Activated CD4-positive, alpha-beta memory T cell treated with anti-CD3 and anti-CD28 coated beads, Interleukin-2, amount 10 ng/mL, durations not matched to agents 7 days and 5 days (primary cell): ENCODE measurements around the gene MLH3. TPM values are rescaled to one million over a fixed set of nuclear protein-coding genes. Genes with fewer than 3 reads are reported as not detected.
A peak's percentile ranks its signal among the peaks of the same experiment; 100 is the strongest.
"Not testable (repeated sequence)": the region's sequence is repeated elsewhere in the genome, so short reads cannot be mapped to it uniquely, and the experiment has no call there.

Experiments
- CTCF ChIA-PET: fragments of 350-600 bp; sonication (Branson Sonifier 250); formaldehyde crosslinking; loops from one replicate; lab custom pipeline; 2021; ENCODE audit warnings: antibody characterized with exemption, inconsistent platforms; lab: Charles Lee
- POLR2A ChIA-PET: fragments of 350-600 bp; sonication (Branson Sonifier 250); formaldehyde crosslinking; loops from one replicate; lab custom pipeline; 2021; ENCODE audit warnings: antibody characterized with exemption; lab: Charles Lee
- DNase-seq: peaks from one replicate; pipeline ENCODE4 v3.0.0-alpha.2; 2020
- H3K27ac Mint-ChIP-seq: one replicate; pipeline ENCODE4 v1.8.0; 2021; ENCODE audit warnings: mild to moderate bottlenecking, mixed read lengths
- H3K27me3 Mint-ChIP-seq: one replicate; pipeline ENCODE4 v1.8.0; 2021; ENCODE audit warnings: mixed read lengths
- H3K36me3 Mint-ChIP-seq: one replicate; pipeline ENCODE4 v1.8.0; 2021; ENCODE audit warnings: low read depth, mixed read lengths
- H3K4me1 Mint-ChIP-seq: one replicate; pipeline ENCODE4 v1.8.0; 2021; ENCODE audit warnings: mixed read lengths
- H3K4me3 Mint-ChIP-seq: one replicate; pipeline ENCODE4 v1.8.0; 2021; ENCODE audit warnings: mild to moderate bottlenecking, mixed read lengths
- H3K9me3 Mint-ChIP-seq: one replicate; pipeline ENCODE4 v1.8.0; 2021; ENCODE audit warnings: mixed read lengths
- total RNA-seq, 2 experiments: library from RNA; stranded (reverse); gene quantifications; one replicate each; pipeline ENCODE4 v1.2.3, GENCODE V29; 2021

Gene MLH3
- total RNA-seq, 2 experiments from 2014 or later = 16.0 to 16.6 TPM

- POLR2A ChIA-PET = interaction anchor here (2.2 kb wide), 1 partner anchor 14 kb away, joined by 7 read pairs; the partner anchor contains the start of gene ZC2HC1C
- H3K4me3 Mint-ChIP-seq = no peak overlapping the region
- DNase-seq = no peak
- H3K27me3 Mint-ChIP-seq = no peaks in the 10 kb centered on the region
- CTCF ChIA-PET = interaction anchor here (1.1 to 11.0 kb wide), 3 partner anchors 145 to 222 kb away, joined by 3 to 99 read pairs (median 4); no protein-coding TSS in a partner anchor
- no peak overlapping the region for H3K27ac Mint-ChIP-seq
- H3K9me3 Mint-ChIP-seq = no peaks in the 10 kb centered on the region
- H3K4me1 Mint-ChIP-seq = no peaks in the 10 kb centered on the region
- peaks cover 55% of the 10 kb centered on the region for H3K36me3 Mint-ChIP-seq
Measured at GRCh38 chr14:75083271-75083670, 32.0 kb upstream of the MLH3 start.

- H3K9me3 Mint-ChIP-seq = no peaks in the 10 kb centered on the region
- H3K4me1 Mint-ChIP-seq = no peaks in the 10 kb centered on the region
- DNase-seq = no peak
- POLR2A ChIA-PET = interaction anchor here (2.2 kb wide), 1 partner anchor 12 kb away, joined by 7 read pairs; the partner anchor contains the start of gene ZC2HC1C
- H3K27me3 Mint-ChIP-seq = no peaks in the 10 kb centered on the region
- H3K4me3 Mint-ChIP-seq = no peak overlapping the region
- no peak overlapping the region for H3K27ac Mint-ChIP-seq
- CTCF ChIA-PET = interaction anchor here (1.4 to 1.5 kb wide), 2 partner anchors 137 to 143 kb away, joined by 3 to 4 read pairs; no protein-coding TSS in a partner anchor
- peaks cover 45% of the 10 kb centered on the region for H3K36me3 Mint-ChIP-seq
Measured at GRCh38 chr14:75081660-75082229, 30.5 kb upstream of the MLH3 start.

GRCh38 chr14:75079521-75079920, 28.3 kb upstream of the MLH3 start:
- Mint-ChIP-seq H3K4me1 (no peaks in the 10 kb centered on the region), H3K27me3 (no peaks in the 10 kb centered on the region), H3K4me3 (no peak overlapping the region), H3K27ac (no peak overlapping the region), H3K9me3 (no peaks in the 10 kb centered on the region), H3K36me3 (peaks cover 28% of the 10 kb centered on the region)
- DNase-seq = no peak
- ChIA-PET POLR2A (interaction anchor here (0.9 to 2.0 kb wide), 3 partner anchors 10 to 47 kb away, joined by 3 to 4 read pairs (median 4); partner anchors contain the start of genes ACYP1, NEK9 and ZC2HC1C), CTCF (interaction anchor here (0.7 to 2.5 kb wide), 2 partner anchors 9 to 57 kb away, joined by 4 to 16 read pairs; no protein-coding TSS in a partner anchor)

- Mint-ChIP-seq H3K9me3 (no peaks in the 10 kb centered on the region), H3K27me3 (no peaks in the 10 kb centered on the region), H3K36me3 (peaks cover 13% of the 10 kb centered on the region), H3K4me3 (no peak overlapping the region), H3K27ac (no peak overlapping the region), H3K4me1 (no peaks in the 10 kb centered on the region)
- DNase-seq = no peak
- ChIA-PET CTCF (interaction anchor here (1.0 to 2.5 kb wide), 3 partner anchors 11 to 199 kb away, joined by 3 to 16 read pairs (median 3); no protein-coding TSS in a partner anchor), POLR2A (interaction anchor here (1.0 to 2.0 kb wide), 2 partner anchors 8 to 14 kb away, joined by 3 to 4 read pairs; partner anchors contain the start of genes ACYP1 and ZC2HC1C)
Measured at GRCh38 chr14:75077794-75078193, 26.5 kb upstream of the MLH3 start.

- peak overlapping the region; percentile 22 for H3K4me3 Mint-ChIP-seq
- peaks cover 10% of the 10 kb centered on the region for H3K4me1 Mint-ChIP-seq
- POLR2A ChIA-PET = interaction anchor here (1.7 to 3.6 kb wide), 5 partner anchors 13 to 129 kb away, joined by 7 to 22 read pairs (median 10); partner anchors contain the start of genes EIF2B2 and NEK9
- DNase-seq = no peak
- no peaks in the 10 kb centered on the region for H3K9me3 Mint-ChIP-seq
- CTCF ChIA-PET = interaction anchor here (1.0 to 2.3 kb wide), 5 partner anchors 18 to 455 kb away, joined by 3 to 10 read pairs (median 5); no protein-coding TSS in a partner anchor
- H3K36me3 Mint-ChIP-seq = no peaks in the 10 kb centered on the region
- no peak overlapping the region for H3K27ac Mint-ChIP-seq
- H3K27me3 Mint-ChIP-seq = no peaks in the 10 kb centered on the region
Measured at GRCh38 chr14:75070383-75070782, 19.1 kb upstream of the MLH3 start.

- Mint-ChIP-seq H3K27ac (no peak overlapping the region), H3K4me3 (no peak overlapping the region), H3K36me3 (no peaks in the 10 kb centered on the region), H3K4me1 (peaks cover 14% of the 10 kb centered on the region), H3K9me3 (no peaks in the 10 kb centered on the region), H3K27me3 (no peaks in the 10 kb centered on the region)
- CTCF ChIA-PET = interaction anchor here (0.9 to 2.3 kb wide), 8 partner anchors 19 to 455 kb away, joined by 3 to 10 read pairs (median 4); partner anchors contain the start of genes MLH3 and RPS6KL1
- POLR2A ChIA-PET = interaction anchor here (0.7 to 3.6 kb wide), 13 partner anchors 8 to 187 kb away, joined by 3 to 22 read pairs (median 7); partner anchors contain the start of genes EIF2B2, MLH3 and NEK9
- no peak for DNase-seq
Measured at GRCh38 chr14:75069811-75070145, 18.5 kb upstream of the MLH3 start.

GRCh38 chr14:75069121-75069810, 18.0 kb upstream of the MLH3 start, which contains the start of gene ZC2HC1C:
Gene ZC2HC1C (plus strand): TSS chr14:75069641. CDS start chr14:75070574, 933 bp downstream.
- peaks cover 17% of the 10 kb centered on the region for H3K4me1 Mint-ChIP-seq
- POLR2A ChIA-PET = interaction anchor here (0.7 to 3.6 kb wide), 14 partner anchors 9 to 188 kb away, joined by 3 to 22 read pairs (median 7); partner anchors contain the start of genes EIF2B2, MLH3 and NEK9

GRCh38 chr14:75068294-75069120, 17.2 kb upstream of the MLH3 start:
- H3K36me3 Mint-ChIP-seq = peaks cover 4% of the 10 kb centered on the region
- no peaks in the 10 kb centered on the region for H3K9me3 Mint-ChIP-seq
- H3K4me3 Mint-ChIP-seq = no peak overlapping the region
- ChIA-PET POLR2A (interaction anchor here (0.7 to 3.6 kb wide), 10 partner anchors 10 to 498 kb away, joined by 3 to 22 read pairs (median 7); partner anchors contain the start of gene EIF2B2), CTCF (interaction anchor here (0.9 to 1.8 kb wide), 3 partner anchors 18 to 231 kb away, joined by 3 to 5 read pairs (median 4); partner anchors contain the start of genes MLH3 and RPS6KL1)
- peaks cover 23% of the 10 kb centered on the region for H3K4me1 Mint-ChIP-seq
- H3K27ac Mint-ChIP-seq = no peak overlapping the region
- no peaks in the 10 kb centered on the region for H3K27me3 Mint-ChIP-seq
- no peak for DNase-seq

More at GRCh38 chr14:75069121-75069810, 18.0 kb upstream of the MLH3 start, which contains the start of gene ZC2HC1C:
- Mint-ChIP-seq H3K27ac (no peak within 1 kb of the TSS), H3K9me3 (no peaks in the 10 kb centered on the region), H3K27me3 (no peaks in the 10 kb centered on the region), H3K4me3 (peak within 1 kb of the TSS; percentile 22), H3K36me3 (no peaks in the 10 kb centered on the region)
- CTCF ChIA-PET = interaction anchor here (0.9 to 2.3 kb wide), 7 partner anchors 19 to 230 kb away, joined by 3 to 10 read pairs (median 5); partner anchors contain the start of genes MLH3 and RPS6KL1
- peak; percentile 73 for DNase-seq

GRCh38 chr14:75067765-75068164, 16.5 kb upstream of the MLH3 start:
- POLR2A ChIA-PET = interaction anchor here (0.7 to 3.6 kb wide), 4 partner anchors 64 to 499 kb away, joined by 3 to 22 read pairs (median 5); partner anchors contain the start of gene EIF2B2
- H3K27ac Mint-ChIP-seq, H3K9me3 Mint-ChIP-seq, H3K4me3 Mint-ChIP-seq, H3K36me3 Mint-ChIP-seq, H3K27me3 Mint-ChIP-seq, CTCF ChIA-PET, DNase-seq: not testable (repeated sequence)
- peaks cover 28% of the 10 kb centered on the region for H3K4me1 Mint-ChIP-seq

- Mint-ChIP-seq H3K27ac (no peak overlapping the region), H3K9me3 (no peaks in the 10 kb centered on the region), H3K4me3 (no peak overlapping the region), H3K36me3 (peaks cover 9% of the 10 kb centered on the region), H3K27me3 (no peaks in the 10 kb centered on the region), H3K4me1 (peaks cover 31% of the 10 kb centered on the region)
- ChIA-PET POLR2A (interaction anchor here (3.6 kb wide), 1 partner anchor 64 kb away, joined by 22 read pairs; the partner anchor contains the start of gene EIF2B2), CTCF (no interaction called here)
- DNase-seq = no peak
Measured at GRCh38 chr14:75067212-75067611, 15.9 kb upstream of the MLH3 start.

- Mint-ChIP-seq H3K4me3 (no peak overlapping the region), H3K9me3 (no peaks in the 10 kb centered on the region), H3K27ac (no peak overlapping the region), H3K27me3 (no peaks in the 10 kb centered on the region), H3K36me3 (peaks cover 9% of the 10 kb centered on the region), H3K4me1 (peaks cover 31% of the 10 kb centered on the region)
- no peak for DNase-seq
- CTCF ChIA-PET = no interaction called here
- POLR2A ChIA-PET = interaction anchor here (0.7 to 4.1 kb wide), 3 partner anchors 15 to 64 kb away, joined by 3 to 22 read pairs (median 18); partner anchors contain the start of genes EIF2B2 and MLH3
Measured at GRCh38 chr14:75066691-75067090, 15.4 kb upstream of the MLH3 start.
